Activated CD4-positive, alpha-beta T cell treated with anti-CD3 and anti-CD28 coated beads, Interleukin-2, Interleukin-4, amounts not matched to agents 100 ng/mL and 50 ng/mL, durations not matched to agents 16 hours and 8 hours (primary cell): ENCODE measurements around the gene MGLL.

Experiments
- DNase-seq: peaks from one replicate; pipeline ENCODE4 v3.0.0-alpha.2; 2020; ENCODE audit warnings: low spot score

MGLL gene

DNA sequence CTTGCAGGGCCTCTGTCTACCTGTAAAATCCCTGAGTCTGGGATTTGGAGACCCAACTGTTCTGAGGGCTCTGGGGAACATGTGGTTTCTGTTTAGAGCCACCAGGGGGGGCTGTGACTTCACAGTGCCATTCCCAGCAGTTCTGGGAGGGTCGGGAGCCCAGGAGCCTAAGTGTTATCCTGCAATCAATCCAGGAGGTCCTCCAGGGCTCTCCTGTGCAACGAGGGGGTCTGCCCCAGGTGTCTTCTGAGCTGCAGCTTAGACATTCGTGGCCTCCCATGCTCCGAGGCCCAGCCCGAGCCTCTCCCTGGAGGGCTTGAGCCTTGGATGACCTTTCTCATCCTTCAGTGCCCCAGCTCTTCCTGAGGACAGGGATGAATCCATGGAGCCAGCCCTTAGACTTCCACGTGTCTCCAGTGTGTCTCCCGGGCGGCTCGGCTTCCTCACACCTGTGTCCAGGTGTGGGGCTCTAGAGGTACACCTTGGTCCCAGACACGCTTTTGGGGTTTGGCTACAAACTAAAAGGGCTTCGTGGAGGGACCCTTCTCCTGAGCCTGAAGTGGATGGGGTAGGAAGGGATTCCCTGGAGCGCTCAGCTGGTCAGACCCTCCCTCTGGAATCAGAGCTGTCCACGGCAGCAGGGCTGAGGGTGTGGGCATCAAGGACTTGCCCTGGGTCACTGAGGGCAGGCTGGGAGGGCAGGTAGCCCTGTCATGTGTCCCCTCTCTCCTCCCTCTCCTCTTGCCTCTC, 169.9 kb downstream of the MGLL start:
- peak; percentile 41 for DNase-seq

DNA sequence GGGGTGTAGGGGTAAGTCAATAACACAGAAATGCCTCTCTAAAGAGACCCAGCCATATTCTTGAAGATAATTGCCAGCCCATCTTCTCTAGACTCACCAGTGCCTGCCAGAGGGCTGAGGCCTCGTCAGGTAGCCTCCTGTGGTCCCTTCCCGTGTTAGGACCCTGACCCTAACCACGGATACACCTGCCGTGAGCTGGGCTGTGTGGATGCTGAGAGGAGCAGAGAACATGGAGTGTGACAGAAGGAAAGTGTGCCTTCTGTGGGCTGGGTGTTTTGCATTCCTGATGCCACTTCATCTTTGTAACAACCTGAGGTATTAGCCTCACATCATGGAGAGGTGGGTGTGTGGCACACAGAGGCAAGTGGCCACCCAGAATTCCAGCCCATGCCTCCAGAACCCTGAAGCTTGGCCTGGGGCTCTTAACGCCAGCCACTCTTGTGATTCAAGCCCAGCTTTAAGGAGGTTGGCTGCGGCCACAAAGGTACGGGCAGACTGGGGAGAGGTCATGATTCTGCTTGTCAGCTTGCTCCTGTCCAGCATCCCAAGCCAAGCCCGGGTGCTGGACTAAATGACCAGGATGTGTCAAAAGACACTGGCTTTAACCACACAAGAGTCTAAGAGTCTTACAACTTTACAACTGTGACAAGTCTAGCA, 170.7 kb downstream of the MGLL start:
- no peak for DNase-seq

DNA sequence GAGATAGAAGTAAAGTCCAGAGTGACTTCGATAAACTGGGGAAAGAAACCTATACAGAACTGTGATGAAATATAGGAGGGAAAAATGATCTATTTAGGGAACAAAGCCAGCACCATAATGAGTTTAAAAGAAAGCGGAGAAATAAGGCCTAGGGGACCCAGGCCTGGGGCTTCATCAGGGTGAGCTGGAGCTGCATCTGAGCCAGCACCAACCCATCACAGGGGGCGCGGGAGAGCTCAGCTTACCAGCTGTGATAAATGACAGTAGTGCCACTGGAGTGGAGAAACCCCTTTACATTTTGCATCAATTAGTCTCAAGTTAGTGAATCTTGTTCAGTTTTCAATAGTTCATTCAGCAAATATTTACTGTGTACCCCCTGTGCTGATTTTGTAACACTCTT, 172.1 kb downstream of the MGLL start:
- no peak for DNase-seq

DNA sequence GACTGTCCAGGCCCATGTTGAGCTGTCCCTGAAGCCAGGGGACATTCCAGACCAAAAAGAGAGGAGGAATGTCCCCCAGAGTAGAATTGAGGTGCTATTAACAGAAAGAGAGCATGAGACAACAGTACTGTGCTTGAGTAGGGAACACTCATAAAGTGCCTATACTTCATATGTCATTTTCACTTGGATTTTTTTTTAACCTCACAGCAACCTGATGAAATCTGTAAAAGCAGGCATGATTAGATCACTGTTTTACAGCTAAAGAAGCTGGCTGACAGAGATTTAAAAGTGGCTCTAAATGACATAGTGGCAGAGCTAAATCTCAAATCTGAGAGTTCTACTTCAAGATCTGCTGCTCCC, 174.5 kb downstream of the MGLL start:
- no peak for DNase-seq

DNA sequence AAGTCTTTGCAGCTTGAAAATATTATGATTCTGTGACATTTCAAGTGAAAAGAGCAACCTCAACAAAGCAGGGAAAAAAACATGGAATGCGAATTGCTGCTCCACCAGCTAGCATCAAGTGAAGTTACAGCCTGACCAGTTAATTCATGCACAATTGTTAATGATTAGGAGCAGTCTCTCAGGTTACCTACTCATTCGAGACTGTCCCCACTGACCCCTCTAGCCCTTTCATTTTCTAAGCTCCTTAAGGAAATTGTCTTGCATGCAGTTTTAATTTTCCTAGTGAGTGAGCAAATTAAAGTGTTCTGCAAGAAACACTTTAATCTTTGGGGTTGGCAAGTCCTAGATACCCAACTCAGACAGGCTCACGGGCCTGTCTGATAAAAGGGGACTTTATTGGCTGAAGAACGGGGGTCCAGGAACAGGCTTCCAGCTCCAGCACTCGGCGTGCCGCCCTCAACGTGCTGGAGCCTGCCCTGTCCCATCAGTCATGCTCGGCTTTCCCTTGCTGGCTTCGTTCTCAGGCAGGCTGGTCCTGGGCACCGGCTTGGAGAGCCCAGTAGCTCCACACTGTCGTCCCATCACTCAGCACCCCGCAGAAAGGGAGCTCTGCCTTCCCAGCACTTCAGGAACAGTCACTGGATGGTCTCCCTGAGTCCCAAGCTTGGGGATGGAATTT, 175.0 kb downstream of the MGLL start:
- DNase-seq, result no peak

DNA sequence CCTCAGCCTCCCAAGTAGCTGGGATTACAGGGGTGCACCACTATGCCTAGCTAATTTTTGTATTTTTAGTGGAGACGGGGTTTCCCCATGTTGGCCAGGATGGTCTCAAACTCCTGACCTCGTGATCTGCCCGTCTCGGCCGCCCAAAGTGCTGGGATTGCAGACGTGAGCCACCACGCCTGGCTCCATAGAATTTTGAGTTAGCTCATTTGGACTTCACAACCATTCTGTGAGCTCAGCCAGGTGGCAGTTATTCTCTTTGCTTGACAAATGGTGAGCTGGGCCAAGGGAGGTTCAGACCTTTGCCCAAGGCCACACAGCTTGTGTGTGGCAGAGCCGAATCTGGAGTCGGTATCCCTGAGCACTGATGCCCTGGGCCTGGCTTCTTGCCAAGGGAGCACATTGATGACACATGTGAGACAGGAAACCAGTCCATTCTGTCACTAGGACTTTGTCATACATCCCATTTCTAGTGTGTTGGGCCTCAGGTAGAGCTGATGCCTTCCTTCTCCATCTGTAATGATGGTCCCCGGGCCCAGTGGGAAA, 175.7 kb downstream of the MGLL start:
- DNase-seq, result no peak

DNA sequence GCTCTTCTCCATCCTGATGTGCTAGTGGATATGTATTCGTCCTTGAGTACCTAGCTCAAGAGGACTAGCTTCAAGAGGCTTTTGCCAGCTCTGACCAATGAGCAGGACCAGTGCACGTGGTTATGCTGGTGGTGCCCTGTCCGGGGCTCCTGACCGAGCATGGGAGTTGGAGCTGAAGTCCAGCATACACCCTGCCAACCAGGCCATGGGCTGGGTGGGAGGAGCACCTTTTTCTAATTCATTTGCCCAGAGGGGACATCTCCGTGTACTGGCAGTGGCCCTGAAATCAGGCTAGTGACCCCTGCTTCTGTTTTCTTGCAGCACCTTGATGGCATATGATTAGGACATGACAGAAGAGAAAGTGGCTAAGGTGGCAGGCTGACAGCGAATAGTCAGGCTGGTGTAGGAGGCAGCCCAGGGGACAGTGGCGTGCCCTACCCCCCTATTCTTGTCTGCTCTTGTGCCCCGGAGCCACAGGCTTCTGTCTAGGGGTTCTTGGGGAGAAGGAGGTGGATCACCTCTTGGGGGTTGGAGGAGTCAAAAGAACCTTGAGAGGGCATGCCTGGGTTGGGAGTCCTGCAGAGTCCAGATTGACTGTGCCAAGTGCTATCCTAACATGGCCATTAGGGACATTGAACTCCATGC, 176.8 kb downstream of the MGLL start:
- DNase-seq, result no peak

DNA sequence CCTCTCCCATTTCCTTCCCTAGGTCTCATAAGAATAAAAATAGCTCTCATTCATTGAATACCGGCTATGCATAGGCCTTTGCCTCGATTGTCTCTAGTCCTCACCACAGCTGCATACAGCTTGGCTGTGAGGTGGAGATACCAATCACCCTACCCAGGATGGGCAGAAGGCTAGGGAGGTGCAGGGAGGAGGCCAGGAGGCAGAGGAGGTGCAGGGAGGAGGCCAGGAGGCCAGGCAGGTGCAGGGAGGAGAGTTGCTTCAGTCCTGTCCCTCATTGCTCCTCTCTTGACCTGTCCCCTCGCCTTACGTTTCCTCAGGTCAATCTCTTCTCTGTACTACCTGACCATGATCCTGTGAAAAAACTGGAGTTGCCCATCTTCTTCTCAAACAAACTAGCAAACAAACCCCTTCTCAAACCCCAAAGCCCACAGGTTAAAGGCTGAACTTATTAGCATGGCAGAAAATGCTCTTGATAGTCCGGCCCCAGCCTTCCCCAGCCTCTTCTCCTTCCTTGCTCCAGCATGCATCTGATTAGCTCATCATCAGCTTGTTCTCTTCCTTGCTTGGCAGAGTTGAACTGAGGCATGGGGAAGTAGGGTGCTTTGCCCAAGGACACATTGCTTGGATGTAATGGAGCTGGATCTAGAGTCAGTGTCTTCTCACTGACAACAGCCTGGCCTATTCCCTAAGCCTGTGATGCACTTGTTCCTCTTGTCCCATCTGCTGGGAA, 177.5 kb downstream of the MGLL start:
- DNase-seq, result no peak

DNA sequence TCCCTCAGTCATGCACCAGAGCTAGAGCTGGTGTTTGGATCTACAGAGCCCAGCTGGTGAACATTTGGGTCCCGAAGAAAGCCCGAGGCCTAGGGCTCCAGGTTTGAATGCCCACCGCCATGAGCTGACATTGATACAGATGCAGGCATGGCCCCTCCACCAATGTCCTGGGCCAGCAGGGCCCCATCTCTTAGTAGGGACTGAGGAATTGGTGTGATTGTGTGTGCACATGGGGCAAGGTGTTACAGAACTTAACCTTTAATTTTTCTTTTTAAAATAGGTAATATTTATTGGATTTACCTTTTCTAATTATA, 182.3 kb downstream of the MGLL start:
- no peak for DNase-seq

DNA sequence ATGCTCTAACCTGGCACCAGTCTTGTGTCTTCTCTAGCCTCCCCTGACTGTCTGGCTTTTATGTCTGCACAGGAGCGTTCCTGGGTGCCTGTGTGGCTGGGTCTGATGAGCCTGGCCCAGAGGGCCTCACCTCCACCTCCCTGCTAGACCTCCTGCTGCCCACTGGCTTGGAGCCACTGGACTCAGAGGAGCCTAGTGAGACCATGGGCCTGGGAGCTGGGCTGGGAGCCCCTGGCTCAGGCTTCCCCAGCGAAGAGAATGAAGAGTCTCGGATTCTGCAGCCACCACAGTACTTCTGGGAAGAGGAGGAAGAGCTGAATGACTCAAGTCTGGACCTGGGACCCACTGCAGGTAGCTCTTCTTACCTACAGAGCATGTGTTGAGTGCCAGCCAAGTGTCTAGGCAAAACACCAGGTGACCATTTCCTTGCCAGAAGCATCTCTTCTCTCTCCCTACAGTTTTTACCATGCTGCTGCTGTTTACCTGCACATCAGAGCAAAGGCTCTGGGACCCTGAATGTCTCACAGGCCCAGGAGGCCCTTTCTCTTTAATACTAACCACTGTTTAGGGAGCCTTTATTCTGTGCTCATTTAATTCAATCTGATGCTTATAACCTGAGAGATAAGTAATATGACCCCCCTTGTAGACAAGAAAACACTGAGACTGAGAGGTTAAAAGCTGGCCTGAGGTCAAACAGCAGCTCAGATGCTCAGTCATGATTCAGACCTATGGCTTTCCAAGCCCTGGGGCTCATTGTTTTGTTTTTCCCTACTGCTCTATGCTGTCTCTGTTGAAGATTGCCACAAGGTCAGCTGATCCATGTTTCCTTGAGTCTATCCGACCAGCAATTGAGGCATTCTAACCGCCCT, 182.9 kb downstream of the MGLL start:
- DNase-seq, result no peak
